ENCODE results near the gene ALAS1.

GRCh38 chr3:52182196-52182595 lies 15.8 kb upstream of the ALAS1 start:
- TF ChIP-seq CTCF (IDR thresholded peaks at IDR 0.05), result no peak
- peak in 1 of 2 donors; percentile 2 for TF ChIP-seq POLR2A (IDR thresholded peaks at IDR 0.05)

Data from adrenal gland (tissue), 5 donors.